GM18868 (cell line): ENCODE results near the gene BCL3.
"Not testable (repeated sequence)": the region's sequence is repeated elsewhere in the genome, so short reads cannot be mapped to it uniquely, and the experiment has no call there.

ENCODE experiments used
- ATAC-seq: cut with Tn5 transposase; IDR thresholded peaks from one replicate; pipeline ENCODE4 v1.9.1; 2021; ENCODE audit warnings: mild to moderate bottlenecking, moderate library complexity; ENCODE audit not compliant: unreplicated experiment

BCL3 gene

GRCh38 chr19:44756089-44756562 is 7.6 kb downstream of the BCL3 start:
- ATAC-seq: no peak

- ATAC-seq: no peak
These were observed 8.7 kb downstream of the BCL3 start for GRCh38 chr19:44757057-44757734.

- no peak for ATAC-seq
These were observed 9.4 kb downstream of the BCL3 start for GRCh38 chr19:44757735-44758505.

- ATAC-seq: no peak
These were observed 10.1 kb downstream of the BCL3 start for GRCh38 chr19:44758596-44758995.

- no peak for ATAC-seq
These were observed 10.7 kb downstream of the BCL3 start for GRCh38 chr19:44759083-44759804.

GRCh38 chr19:44762038-44762437 is 13.5 kb downstream of the BCL3 start:
- no peak for ATAC-seq

GRCh38 chr19:44765033-44765948 is 16.8 kb downstream of the BCL3 start:
- no peak for ATAC-seq

- ATAC-seq: no peak
These were observed 17.4 kb downstream of the BCL3 start for GRCh38 chr19:44765949-44766335.

- no peak for ATAC-seq
These were observed 19.0 kb downstream of the BCL3 start for GRCh38 chr19:44767295-44768180.

GRCh38 chr19:44770550-44771257 is 22.2 kb downstream of the BCL3 start:
- peak; percentile 97 for ATAC-seq

GRCh38 chr19:44772144-44772543 is 23.6 kb downstream of the BCL3 start:
- ATAC-seq: not testable (repeated sequence)

- ATAC-seq: no peak
These were observed 24.5 kb downstream of the BCL3 start for GRCh38 chr19:44772959-44773358.

- ATAC-seq: no peak
These were observed 27.2 kb downstream of the BCL3 start for GRCh38 chr19:44775676-44776240.

GRCh38 chr19:44776402-44777096 is 28.0 kb downstream of the BCL3 start:
- ATAC-seq: no peak

GRCh38 chr19:44777715-44778347 is 29.3 kb downstream of the BCL3 start, which contains the start of gene CBLC:
TSS of gene CBLC (plus strand) at chr19:44777890. CDS start at chr19:44777932, 42 bp downstream.
- ATAC-seq: no peak

- ATAC-seq: no peak
These were observed 30.6 kb downstream of the BCL3 start for GRCh38 chr19:44779150-44779549.

GRCh38 chr19:44781694-44782093 is 33.2 kb downstream of the BCL3 start:
- ATAC-seq: not testable (repeated sequence)
